Tibial nerve (tissue), 4 donors: ENCODE results near the gene PPM1L.

Experiments
- EP300 ChIP-seq, 2 donors: sonication (generic); formaldehyde crosslinking; IDR thresholded peaks; one replicate each; pipeline ENCODE4 v1.6.1; 2017; ENCODE audit warnings: antibody characterized with exemption in 2 of 2, mild to moderate bottlenecking in 1 of 2
- POLR2A ChIP-seq, 2 donors: fragments of 450-650 bp; IDR thresholded peaks; one replicate each; pipeline ENCODE4 v1.6.1; 2017; ENCODE audit warnings: antibody characterized with exemption in 2 of 2, mild to moderate bottlenecking in 2 of 2, moderate library complexity in 2 of 2
- TF ChIP-seq, protein P1 (sequence below), 5 experiments: fragments of 200-600 bp in 3 of 5; fragments of 450-650 bp in 2 of 5; sonication (generic) in 3 of 5; IDR thresholded peaks; one replicate each; pipeline ENCODE4 v1.5.1; 2016 to 2019; ENCODE audit warnings: antibody characterized with exemption in 5 of 5, mild to moderate bottlenecking in 3 of 5, moderate library complexity in 2 of 5

DNA sequence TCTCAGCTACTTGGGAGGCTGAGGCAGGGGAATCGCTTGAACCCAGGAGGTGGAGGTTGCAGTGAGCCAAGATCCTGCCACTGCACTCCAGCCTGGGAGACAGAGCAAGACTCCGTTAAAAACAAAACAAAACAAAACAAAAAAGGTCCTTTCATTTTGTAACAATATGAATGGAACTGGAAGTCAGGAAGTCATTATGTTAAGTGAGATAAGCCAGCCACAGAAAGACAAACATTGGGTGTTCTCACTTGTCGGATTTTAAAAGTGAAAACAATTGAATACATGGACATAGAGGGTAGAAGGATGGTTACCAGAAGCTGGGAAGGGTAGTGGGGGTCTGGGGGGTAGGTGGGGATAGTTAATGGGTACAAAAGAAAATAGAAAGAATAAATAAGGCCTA is 361.6 kb downstream of the PPM1L start:
- TF ChIP-seq, protein P1, sequence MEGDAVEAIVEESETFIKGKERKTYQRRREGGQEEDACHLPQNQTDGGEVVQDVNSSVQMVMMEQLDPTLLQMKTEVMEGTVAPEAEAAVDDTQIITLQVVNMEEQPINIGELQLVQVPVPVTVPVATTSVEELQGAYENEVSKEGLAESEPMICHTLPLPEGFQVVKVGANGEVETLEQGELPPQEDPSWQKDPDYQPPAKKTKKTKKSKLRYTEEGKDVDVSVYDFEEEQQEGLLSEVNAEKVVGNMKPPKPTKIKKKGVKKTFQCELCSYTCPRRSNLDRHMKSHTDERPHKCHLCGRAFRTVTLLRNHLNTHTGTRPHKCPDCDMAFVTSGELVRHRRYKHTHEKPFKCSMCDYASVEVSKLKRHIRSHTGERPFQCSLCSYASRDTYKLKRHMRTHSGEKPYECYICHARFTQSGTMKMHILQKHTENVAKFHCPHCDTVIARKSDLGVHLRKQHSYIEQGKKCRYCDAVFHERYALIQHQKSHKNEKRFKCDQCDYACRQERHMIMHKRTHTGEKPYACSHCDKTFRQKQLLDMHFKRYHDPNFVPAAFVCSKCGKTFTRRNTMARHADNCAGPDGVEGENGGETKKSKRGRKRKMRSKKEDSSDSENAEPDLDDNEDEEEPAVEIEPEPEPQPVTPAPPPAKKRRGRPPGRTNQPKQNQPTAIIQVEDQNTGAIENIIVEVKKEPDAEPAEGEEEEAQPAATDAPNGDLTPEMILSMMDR (IDR thresholded peaks at IDR 0.05), result no peak
- TF ChIP-seq POLR2A (IDR thresholded peaks at IDR 0.05) (no peak), EP300 (IDR thresholded peaks at IDR 0.05) (no peak)
